ENCODE results near the gene RAB40B.

DNA sequence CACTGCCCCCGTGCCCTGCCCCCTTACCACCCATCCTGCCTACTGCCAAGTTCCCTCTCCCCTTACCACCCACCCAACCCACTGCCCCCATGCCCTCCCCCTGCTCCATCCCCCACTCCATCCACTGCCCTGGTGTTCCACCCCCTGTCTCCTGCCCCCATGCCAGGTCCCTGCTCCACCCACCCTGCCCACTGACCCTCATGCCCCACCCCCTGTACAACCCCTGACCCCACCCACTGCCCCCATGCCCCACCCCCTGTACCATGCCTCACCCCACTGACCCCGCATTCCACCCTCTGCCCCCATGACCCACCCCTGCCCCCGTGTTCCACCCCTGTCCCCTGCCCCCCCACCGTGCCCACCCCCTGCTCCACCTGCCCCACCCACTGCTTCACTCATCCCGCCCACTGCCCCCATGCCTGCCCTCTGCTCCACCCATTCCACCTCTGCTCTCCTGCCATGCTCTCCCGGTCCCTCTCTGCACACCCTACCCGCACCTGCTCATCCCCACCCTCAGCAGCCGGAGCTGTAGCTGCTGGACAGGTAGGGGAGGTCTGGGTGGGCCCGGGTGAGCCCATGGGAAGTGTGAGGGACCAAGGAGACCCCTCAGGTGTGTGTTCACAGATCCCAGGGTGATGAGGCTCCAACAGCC lies 10.7 kb upstream of the RAB40B start:
- TF ChIP-seq, protein P1, sequence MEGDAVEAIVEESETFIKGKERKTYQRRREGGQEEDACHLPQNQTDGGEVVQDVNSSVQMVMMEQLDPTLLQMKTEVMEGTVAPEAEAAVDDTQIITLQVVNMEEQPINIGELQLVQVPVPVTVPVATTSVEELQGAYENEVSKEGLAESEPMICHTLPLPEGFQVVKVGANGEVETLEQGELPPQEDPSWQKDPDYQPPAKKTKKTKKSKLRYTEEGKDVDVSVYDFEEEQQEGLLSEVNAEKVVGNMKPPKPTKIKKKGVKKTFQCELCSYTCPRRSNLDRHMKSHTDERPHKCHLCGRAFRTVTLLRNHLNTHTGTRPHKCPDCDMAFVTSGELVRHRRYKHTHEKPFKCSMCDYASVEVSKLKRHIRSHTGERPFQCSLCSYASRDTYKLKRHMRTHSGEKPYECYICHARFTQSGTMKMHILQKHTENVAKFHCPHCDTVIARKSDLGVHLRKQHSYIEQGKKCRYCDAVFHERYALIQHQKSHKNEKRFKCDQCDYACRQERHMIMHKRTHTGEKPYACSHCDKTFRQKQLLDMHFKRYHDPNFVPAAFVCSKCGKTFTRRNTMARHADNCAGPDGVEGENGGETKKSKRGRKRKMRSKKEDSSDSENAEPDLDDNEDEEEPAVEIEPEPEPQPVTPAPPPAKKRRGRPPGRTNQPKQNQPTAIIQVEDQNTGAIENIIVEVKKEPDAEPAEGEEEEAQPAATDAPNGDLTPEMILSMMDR (IDR thresholded peaks at IDR 0.05), result no peak
- TF ChIP-seq POLR2A (IDR thresholded peaks at IDR 0.05), result no peak
- no peak for TF ChIP-seq POLR2AphosphoS5 (IDR thresholded peaks at IDR 0.05)

Measured in prostate gland (tissue), 2 donors.